HUES48 (cell line): ENCODE data around the gene ATXN1.

Experiments used
- H3K27ac ChIP-seq: one replicate; pipeline ENCODE4 v1.7.0; 2013; ENCODE audit warnings: low read depth, low read length, inconsistent platforms
- H3K27me3 ChIP-seq: 2 replicates; pipeline ENCODE4 v1.6.1; 2013; ENCODE audit warnings: mild to moderate bottlenecking, low read length; ENCODE audit not compliant: control insufficient read depth, insufficient read depth
- H3K36me3 ChIP-seq: 2 replicates; pipeline ENCODE4 v1.6.1; 2013; ENCODE audit warnings: low read length; ENCODE audit not compliant: control insufficient read depth, insufficient read depth
- H3K4me1 ChIP-seq: 2 replicates; pipeline ENCODE4 v1.6.1; 2013; ENCODE audit warnings: mild to moderate bottlenecking, low read length; ENCODE audit not compliant: control insufficient read depth, insufficient read depth
- H3K4me3 ChIP-seq: 2 replicates; pipeline ENCODE4 v1.5.1; 2013; ENCODE audit warnings: mild to moderate bottlenecking, low read depth, low read length
- H3K9ac ChIP-seq: 2 replicates; pipeline ENCODE4 v1.6.1; 2013; ENCODE audit warnings: mild to moderate bottlenecking, low read depth, low read length, moderate library complexity
- H3K9me3 ChIP-seq: 2 replicates; pipeline ENCODE4 v1.6.1; 2013; ENCODE audit warnings: low read length; ENCODE audit not compliant: control insufficient read depth, insufficient read depth

The ATXN1 gene

GRCh38 chr6:16321826-16322225, 439.4 kb downstream of the ATXN1 start:
- Histone ChIP-seq H3K9ac (no peak overlapping the region), H3K4me1 (peaks cover 25% of the 10 kb centered on the region), H3K27ac (no peak overlapping the region), H3K36me3 (no peaks in the 10 kb centered on the region), H3K4me3 (no peak overlapping the region), H3K9me3 (no peaks in the 10 kb centered on the region), H3K27me3 (no peaks in the 10 kb centered on the region)

- H3K9me3 ChIP-seq, result no peaks in the 10 kb centered on the region
- no peaks in the 10 kb centered on the region for H3K36me3 ChIP-seq
- H3K4me3 ChIP-seq, result no peak overlapping the region
- H3K27me3 ChIP-seq, result no peaks in the 10 kb centered on the region
- H3K27ac ChIP-seq, result no peak overlapping the region
- H3K9ac ChIP-seq, result no peak overlapping the region
- H3K4me1 ChIP-seq, result peaks cover 26% of the 10 kb centered on the region
These were observed 439.9 kb downstream of the ATXN1 start for GRCh38 chr6:16321341-16321710.

- Histone ChIP-seq H3K27ac (peak overlapping the region; percentile 34), H3K4me3 (no peak overlapping the region), H3K27me3 (no peaks in the 10 kb centered on the region), H3K4me1 (peaks cover 26% of the 10 kb centered on the region), H3K9ac (no peak overlapping the region), H3K36me3 (no peaks in the 10 kb centered on the region), H3K9me3 (no peaks in the 10 kb centered on the region)
These were observed 440.5 kb downstream of the ATXN1 start for GRCh38 chr6:16320533-16321340.

- H3K27ac ChIP-seq, result peak overlapping the region; percentile 54
These were observed 441.3 kb downstream of the ATXN1 start for GRCh38 chr6:16319813-16320532.

GRCh38 chr6:16318953-16319720, 442.1 kb downstream of the ATXN1 start:
- Histone ChIP-seq H3K9me3 (no peaks in the 10 kb centered on the region), H3K36me3 (no peaks in the 10 kb centered on the region), H3K9ac (no peak overlapping the region), H3K27ac (no peak overlapping the region), H3K4me3 (no peak overlapping the region), H3K4me1 (peaks cover 18% of the 10 kb centered on the region), H3K27me3 (no peaks in the 10 kb centered on the region)

More at GRCh38 chr6:16319813-16320532, 441.3 kb downstream of the ATXN1 start:
- no peaks in the 10 kb centered on the region for H3K27me3 ChIP-seq
- H3K9ac ChIP-seq, result no peak overlapping the region
- no peak overlapping the region for H3K4me3 ChIP-seq
- no peaks in the 10 kb centered on the region for H3K9me3 ChIP-seq
- peaks cover 25% of the 10 kb centered on the region for H3K4me1 ChIP-seq
- no peaks in the 10 kb centered on the region for H3K36me3 ChIP-seq

GRCh38 chr6:16318538-16318937, 442.7 kb downstream of the ATXN1 start:
- no peak overlapping the region for H3K9ac ChIP-seq
- H3K27me3 ChIP-seq, result no peaks in the 10 kb centered on the region
- peaks cover 18% of the 10 kb centered on the region for H3K4me1 ChIP-seq
- H3K9me3 ChIP-seq, result no peaks in the 10 kb centered on the region
- no peak overlapping the region for H3K4me3 ChIP-seq
- no peak overlapping the region for H3K27ac ChIP-seq
- H3K36me3 ChIP-seq, result no peaks in the 10 kb centered on the region

- no peaks in the 10 kb centered on the region for H3K36me3 ChIP-seq
- H3K9me3 ChIP-seq, result no peaks in the 10 kb centered on the region
- no peak overlapping the region for H3K27ac ChIP-seq
- peaks cover 12% of the 10 kb centered on the region for H3K4me1 ChIP-seq
- H3K4me3 ChIP-seq, result no peak overlapping the region
- H3K27me3 ChIP-seq, result no peaks in the 10 kb centered on the region
- H3K9ac ChIP-seq, result no peak overlapping the region
These were observed 444.5 kb downstream of the ATXN1 start for GRCh38 chr6:16316741-16317251.

GRCh38 chr6:16314296-16314695, 447.0 kb downstream of the ATXN1 start:
- Histone ChIP-seq H3K9ac (no peak overlapping the region), H3K27me3 (no peaks in the 10 kb centered on the region), H3K4me1 (0 out of 2 replicates have a peak, but pooled peaks cover 2% of the 10 kb centered on the region), H3K36me3 (no peaks in the 10 kb centered on the region), H3K27ac (no peak overlapping the region), H3K9me3 (no peaks in the 10 kb centered on the region), H3K4me3 (no peak overlapping the region)

- Histone ChIP-seq H3K27me3 (no peaks in the 10 kb centered on the region), H3K27ac (no peak overlapping the region), H3K4me3 (no peak overlapping the region), H3K9ac (no peak overlapping the region), H3K36me3 (no peaks in the 10 kb centered on the region), H3K9me3 (no peaks in the 10 kb centered on the region), H3K4me1 (0 out of 2 replicates have a peak, but pooled peaks cover 2% of the 10 kb centered on the region)
These were observed 447.5 kb downstream of the ATXN1 start for GRCh38 chr6:16313732-16314131.

GRCh38 chr6:16311763-16312162, 449.5 kb downstream of the ATXN1 start:
- H3K9me3 ChIP-seq, result no peaks in the 10 kb centered on the region
- no peak overlapping the region for H3K4me3 ChIP-seq
- H3K27ac ChIP-seq, result no peak overlapping the region
- no peaks in the 10 kb centered on the region for H3K27me3 ChIP-seq
- H3K4me1 ChIP-seq, result 0 out of 2 replicates have a peak, but pooled peaks cover under 1% of the 10 kb centered on the region
- no peak overlapping the region for H3K9ac ChIP-seq
- H3K36me3 ChIP-seq, result no peaks in the 10 kb centered on the region
